H9 (cell line): Measurements from ENCODE around the gene SMO. TPM values are rescaled to one million over a fixed set of nuclear protein-coding genes. Genes with fewer than 3 reads are reported as not detected.

Experiments used
- DNase-seq: peaks from one replicate; pipeline ENCODE4 v3.0.0-alpha.2; 2017
- H2AFZ ChIP-seq: one replicate; pipeline ENCODE4 v1.6.1; 2013; ENCODE audit warnings: mild to moderate bottlenecking, low read length, control low read depth, moderate library complexity
- H2AK5ac ChIP-seq: 2 replicates; pipeline ENCODE4 v1.6.1; 2013; ENCODE audit warnings: low read length, control low read depth, mixed read lengths; ENCODE audit not compliant: insufficient read length
- H2BK120ac ChIP-seq: one replicate; pipeline ENCODE4 v1.6.1; 2013; ENCODE audit warnings: low read depth, mild to moderate bottlenecking, low read length, control low read depth, inconsistent platforms; ENCODE audit not compliant: poor library complexity, severe bottlenecking
- H2BK12ac ChIP-seq: 2 replicates; pipeline ENCODE4 v1.6.1; 2013; ENCODE audit warnings: low read length, control low read depth, mixed read lengths, low read depth; ENCODE audit not compliant: insufficient read length
- H2BK15ac ChIP-seq: 2 replicates; pipeline ENCODE4 v1.6.1; 2013; ENCODE audit warnings: low read depth, low read length, control low read depth
- H2BK20ac ChIP-seq: one replicate; pipeline ENCODE4 v1.6.1; 2013; ENCODE audit warnings: low read depth, mild to moderate bottlenecking, low read length, control low read depth, inconsistent platforms; ENCODE audit not compliant: poor library complexity, severe bottlenecking
- H2BK5ac ChIP-seq: 2 replicates; pipeline ENCODE4 v1.6.1; 2013; ENCODE audit warnings: low read length, control low read depth, mixed read lengths; ENCODE audit not compliant: insufficient read length
- H3K14ac ChIP-seq: 2 replicates; pipeline ENCODE4 v1.6.1; 2013; ENCODE audit warnings: low read length, control low read depth; ENCODE audit not compliant: insufficient read depth
- H3K18ac ChIP-seq: 2 replicates; pipeline ENCODE4 v1.6.1; 2013; ENCODE audit warnings: low read depth, mild to moderate bottlenecking, mixed read lengths, low read length, control low read depth; ENCODE audit not compliant: insufficient read length
- H3K23ac ChIP-seq: 2 replicates; pipeline ENCODE4 v1.6.1; 2013; ENCODE audit warnings: low read length, control low read depth, mixed read lengths, low read depth; ENCODE audit not compliant: insufficient read length
- H3K23me2 ChIP-seq: 2 replicates; pipeline ENCODE4 v1.6.1; 2013; ENCODE audit warnings: low read depth, mild to moderate bottlenecking, mixed read lengths, low read length, control low read depth; ENCODE audit not compliant: insufficient read length, poor library complexity, severe bottlenecking
- H3K27ac ChIP-seq: 2 replicates; pipeline ENCODE4 v1.5.1; 2013; ENCODE audit warnings: low read length, control low read depth, mixed read lengths, low read depth; ENCODE audit not compliant: insufficient read length
- H3K27me3 ChIP-seq: 2 replicates; pipeline ENCODE4 v1.6.1; 2013; ENCODE audit warnings: low read length, control low read depth, inconsistent platforms; ENCODE audit not compliant: insufficient read depth
- H3K4ac ChIP-seq: 2 replicates; pipeline ENCODE4 v1.6.1; 2013; ENCODE audit warnings: low read depth, mild to moderate bottlenecking, control low read depth, inconsistent platforms, low read length, moderate library complexity
- H3K4me1 ChIP-seq: 2 replicates; pipeline ENCODE4 v1.6.1; 2013; ENCODE audit warnings: low read length, control low read depth, inconsistent platforms; ENCODE audit not compliant: insufficient read depth
- H3K4me2 ChIP-seq: 2 replicates; pipeline ENCODE4 v1.6.1; 2013; ENCODE audit warnings: low read length, control low read depth, mixed read lengths; ENCODE audit not compliant: insufficient read length, insufficient read depth
- H3K56ac ChIP-seq: 2 replicates; pipeline ENCODE4 v1.6.1; 2013; ENCODE audit warnings: low read depth, mild to moderate bottlenecking, mixed read lengths, low read length, control low read depth; ENCODE audit not compliant: insufficient read length
- H3K79me1 ChIP-seq: 2 replicates; pipeline ENCODE4 v1.6.1; 2013; ENCODE audit warnings: low read depth, mild to moderate bottlenecking, moderate library complexity, low read length, control low read depth, inconsistent platforms; ENCODE audit not compliant: insufficient read depth, poor library complexity, severe bottlenecking
- H3K79me2 ChIP-seq: 2 replicates; pipeline ENCODE4 v1.6.1; 2013; ENCODE audit warnings: low read length, control low read depth, inconsistent platforms; ENCODE audit not compliant: insufficient read depth
- H3K9ac ChIP-seq: 2 replicates; pipeline ENCODE4 v1.6.1; 2013; ENCODE audit warnings: low read length, control low read depth, mixed read lengths; ENCODE audit not compliant: insufficient read length; ENCODE audit errors: extremely low read depth
- H3K9me3 ChIP-seq: one replicate; pipeline ENCODE4 v1.6.1; 2013; ENCODE audit warnings: low read depth, low read length, inconsistent platforms; ENCODE audit not compliant: control insufficient read depth
- H3T11ph ChIP-seq: one replicate; pipeline ENCODE4 v1.6.1; 2013; ENCODE audit warnings: mild to moderate bottlenecking, low read length, control low read depth, inconsistent platforms
- H4K20me1 ChIP-seq: one replicate; pipeline ENCODE4 v1.6.1; 2013; ENCODE audit not compliant: control insufficient read depth, insufficient read length, insufficient read depth
- H4K5ac ChIP-seq: 2 replicates; pipeline ENCODE4 v1.6.1; 2013; ENCODE audit warnings: low read depth, mild to moderate bottlenecking, mixed read lengths, low read length, control low read depth; ENCODE audit not compliant: insufficient read length
- H4K8ac ChIP-seq: replicated peaks from 2 replicates; pipeline ENCODE4 v1.6.1; 2013; ENCODE audit warnings: low read length, control low read depth, mixed read lengths, low read depth; ENCODE audit not compliant: insufficient read length
- H4K91ac ChIP-seq: 2 replicates; pipeline ENCODE4 v1.6.1; 2013; ENCODE audit warnings: low read depth, mild to moderate bottlenecking, moderate library complexity, mixed read lengths, low read length, control low read depth; ENCODE audit not compliant: insufficient read length
- H3K27ac Mint-ChIP-seq, 3 experiments: 2 replicates in 2 of 3; 3 replicates in 1 of 3; pipeline ENCODE4 v1.8.0; 2020 to 2021; ENCODE audit warnings: mixed read lengths in 3 of 3, mild to moderate bottlenecking in 1 of 3, moderate library complexity in 1 of 3
- H3K27me3 Mint-ChIP-seq: 2 replicates; pipeline ENCODE4 v1.8.0; 2021; ENCODE audit warnings: low read depth, mild to moderate bottlenecking, moderate library complexity, mixed read lengths
- H3K36me3 Mint-ChIP-seq, 3 experiments: 2 replicates in 2 of 3; 3 replicates in 1 of 3; pipeline ENCODE4 v1.8.0; 2020 to 2021; ENCODE audit warnings: low read depth in 3 of 3, mixed read lengths in 3 of 3; ENCODE audit not compliant: insufficient read depth in 1 of 3
- H3K4me1 Mint-ChIP-seq, 2 experiments: 2 replicates each; pipeline ENCODE4 v1.8.0; 2020; ENCODE audit warnings: mixed read lengths in 2 of 2
- H3K4me3 Mint-ChIP-seq, 2 experiments: 2 replicates in 1 of 2; 3 replicates in 1 of 2; pipeline ENCODE4 v1.8.0; 2020 to 2021; ENCODE audit warnings: mild to moderate bottlenecking in 2 of 2, mixed read lengths in 2 of 2, moderate library complexity in 1 of 2
- H3K9me3 Mint-ChIP-seq, 2 experiments: 2 replicates in 1 of 2; 3 replicates in 1 of 2; pipeline ENCODE4 v1.8.0; 2020; ENCODE audit warnings: mild to moderate bottlenecking in 2 of 2, mixed read lengths in 2 of 2, moderate library complexity in 1 of 2
- CTCF ChIP-seq: fragments of 200-600 bp; sonication (generic); conservative IDR thresholded peaks from 3 replicates; pipeline ENCODE4 v1.8.0; 2021; ENCODE audit warnings: antibody characterized with exemption, mild to moderate bottlenecking
- WGBS: extraction: QIAGEN DNeasy Blood & Tissue Kit; methylation state at CpG from one replicate; pipeline ENCODE4 v1.1.7; 2013; ENCODE audit warnings: missing lambda C conversion rate, low lambda C conversion rate, mixed read lengths; ENCODE audit not compliant: insufficient read length; ENCODE audit errors: extremely low coverage; 5-methylcytosine and 5-hydroxymethylcytosine counted together
- total RNA-seq: library from RNA; stranded (reverse); gene quantifications from 2 replicates; pipeline ENCODE4 v1.2.1, GENCODE V29; 2021

SMO gene
- total RNA-seq, 1 experiment from 2014 or later, result 66.8 TPM

GRCh38 chr7:129222064-129222463 is 33.6 kb downstream of the SMO start:
- H2BK5ac ChIP-seq, result no peak overlapping the region
- no peaks in the 10 kb centered on the region for H4K20me1 ChIP-seq
- H4K91ac ChIP-seq, result no peak overlapping the region
- H3K23ac ChIP-seq, result no peak overlapping the region
- Mint-ChIP-seq H3K4me1 (peaks cover 11 to 18% of the 10 kb centered on the region in 2 experiments), H3K36me3 (peaks cover 2 to 3% (median 2%) of the 10 kb centered on the region in 3 experiments; a peak in 6 of 7 replicates), H3K9me3 (peaks cover 2 to 4% of the 10 kb centered on the region in 2 experiments; a peak in 4 of 5 replicates), H3K4me3 (no peak overlapping the region), H3K27ac (peak overlapping the region in 1 of 3 experiments; percentile 8; a peak in 1 of 7 replicates), H3K27me3 (no peaks in the 10 kb centered on the region; the same call in 1 of the 2 replicates)
- no peak overlapping the region for H2AFZ ChIP-seq
- H3K79me1 ChIP-seq, result no peaks in the 10 kb centered on the region
- no peak overlapping the region for H3K4ac ChIP-seq
- DNase-seq, result no peak
- H3K56ac ChIP-seq, result no peak overlapping the region
- no CpG with 5 or more reads among the region's 4 CpGs for WGBS
- no peak overlapping the region for H2BK20ac ChIP-seq
- no peak overlapping the region for H4K8ac ChIP-seq
- TF ChIP-seq CTCF, result no peak
- H2BK120ac ChIP-seq, result no peak overlapping the region
- H3K79me2 ChIP-seq, result no peaks in the 10 kb centered on the region
- no peak overlapping the region for H3K18ac ChIP-seq
- H3K27ac ChIP-seq, result no peak overlapping the region
- H3K4me1 ChIP-seq, result peaks cover 5% of the 10 kb centered on the region; the same call in 1 of the 2 replicates
- H3K9me3 ChIP-seq, result no peaks in the 10 kb centered on the region
- H3K4me2 ChIP-seq, result no peak overlapping the region
- no peak overlapping the region for H2AK5ac ChIP-seq
- no peak overlapping the region for H2BK12ac ChIP-seq
- H3K9ac ChIP-seq, result no peak overlapping the region
- no peak overlapping the region for H3K14ac ChIP-seq
- no peak overlapping the region for H4K5ac ChIP-seq
- H3K27me3 ChIP-seq, result no peaks in the 10 kb centered on the region
- H3K23me2 ChIP-seq, result peaks cover 2% of the 10 kb centered on the region
- H3T11ph ChIP-seq, result no peak overlapping the region
- H2BK15ac ChIP-seq, result no peak overlapping the region
